Colon (tissue), 2 donors: ENCODE results near the gene AQP4.

ENCODE experiments used
- FAIRE-seq: peaks from 2 replicates; lab custom pipeline; 2012; peaks lifted over from hg19 to GRCh38; lab: Jason Lieb, UNC
- donor health status: control.
- donor health status: control.

Gene AQP4, protein sequence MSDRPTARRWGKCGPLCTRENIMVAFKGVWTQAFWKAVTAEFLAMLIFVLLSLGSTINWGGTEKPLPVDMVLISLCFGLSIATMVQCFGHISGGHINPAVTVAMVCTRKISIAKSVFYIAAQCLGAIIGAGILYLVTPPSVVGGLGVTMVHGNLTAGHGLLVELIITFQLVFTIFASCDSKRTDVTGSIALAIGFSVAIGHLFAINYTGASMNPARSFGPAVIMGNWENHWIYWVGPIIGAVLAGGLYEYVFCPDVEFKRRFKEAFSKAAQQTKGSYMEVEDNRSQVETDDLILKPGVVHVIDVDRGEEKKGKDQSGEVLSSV

DNA sequence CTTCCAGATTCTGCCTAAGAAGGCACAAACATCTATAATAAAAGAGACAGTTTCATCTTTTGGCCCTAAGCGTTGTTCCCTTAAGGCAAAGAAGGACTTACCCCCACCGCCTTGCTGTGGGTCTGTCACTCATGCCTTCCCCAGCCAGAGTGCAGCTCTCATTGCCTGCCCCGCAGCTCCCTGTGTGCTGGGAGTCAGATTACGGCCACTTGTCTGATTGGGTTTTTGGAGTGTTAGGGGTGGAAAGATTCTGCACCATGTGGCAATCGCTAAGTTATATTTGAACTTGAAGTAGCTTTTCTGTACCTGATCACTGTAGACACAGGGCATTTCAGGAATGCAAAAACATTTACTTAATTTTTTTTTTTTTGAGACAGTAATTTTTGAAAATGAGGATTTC, at the start of gene AQP4:
AQP4 (minus strand) TSS at position 151 of the 400 bp plus-strand sequence; CDS start at position 133, 18 bp downstream.
- FAIRE-seq = no peak

GRCh38 chr18:26911840-26912239, 46.3 kb upstream of the AQP4 start:
- no peak for FAIRE-seq

- no peak for FAIRE-seq
These were observed 44.2 kb upstream of the AQP4 start for GRCh38 chr18:26909599-26910290.

GRCh38 chr18:26908906-26909305, 43.4 kb upstream of the AQP4 start:
- no peak for FAIRE-seq

GRCh38 chr18:26902291-26902690, 36.8 kb upstream of the AQP4 start:
- no peak for FAIRE-seq

DNA sequence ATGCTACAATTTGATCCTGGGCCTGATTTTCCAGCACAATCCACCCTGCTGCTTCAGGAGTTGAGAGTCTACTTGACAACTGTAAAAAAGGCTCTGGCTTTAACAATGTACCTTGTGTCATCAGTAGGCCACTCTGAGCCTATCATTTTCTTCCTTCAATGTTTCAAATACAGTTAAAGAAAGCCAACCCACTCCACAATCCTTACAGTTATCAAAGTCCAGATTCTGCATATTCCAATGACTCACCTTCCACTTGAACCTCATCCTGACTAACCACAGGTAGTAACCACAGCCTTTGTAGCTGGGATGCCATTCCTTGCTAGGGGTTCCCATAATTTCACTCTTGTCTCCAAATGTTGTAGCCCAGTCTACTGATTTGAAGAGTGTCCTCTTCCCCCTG, 35.5 kb upstream of the AQP4 start:
- FAIRE-seq = no peak

DNA sequence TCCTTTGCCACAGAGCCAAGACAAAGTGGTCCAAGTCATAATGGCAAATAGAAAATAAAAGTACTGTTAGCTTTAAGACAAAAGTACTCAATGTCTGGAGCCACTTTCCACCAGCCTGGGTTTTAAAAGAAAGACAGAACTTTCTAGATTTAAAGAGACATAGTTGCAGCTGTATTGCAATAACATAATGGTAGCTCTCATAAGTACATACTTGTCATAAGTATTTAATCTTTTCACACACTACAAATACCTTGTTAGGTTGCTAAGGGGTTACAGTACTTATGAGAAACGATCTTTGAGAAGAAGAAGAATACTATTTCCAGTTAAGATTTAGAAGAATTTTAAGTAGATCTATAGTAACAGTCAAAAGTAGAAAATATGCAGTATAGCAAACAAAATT, 28.9 kb upstream of the AQP4 start:
- FAIRE-seq = no peak

- FAIRE-seq = no peak
These were observed 28.5 kb upstream of the AQP4 start for GRCh38 chr18:26893996-26894395.

DNA sequence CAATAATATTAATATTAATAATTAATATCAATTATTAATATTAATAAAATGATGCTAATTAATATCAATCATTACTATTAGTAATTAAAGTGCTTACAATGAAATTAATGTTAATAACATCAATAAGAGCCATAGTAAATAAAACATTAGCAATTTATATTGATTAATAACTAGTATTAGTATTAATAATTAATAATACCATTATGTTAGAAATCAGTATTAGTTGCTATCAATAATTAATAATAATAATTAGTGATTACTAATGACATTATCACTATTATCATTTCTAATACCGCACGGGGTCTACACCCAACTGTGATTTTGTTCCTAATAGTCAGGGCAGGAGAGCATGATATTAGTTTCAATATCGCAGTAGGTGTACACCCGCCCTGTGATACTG, 22.8 kb upstream of the AQP4 start:
- peak; percentile 82 for FAIRE-seq

- no peak for FAIRE-seq
These were observed 9.6 kb upstream of the AQP4 start for GRCh38 chr18:26875040-26875654.

GRCh38 chr18:26874283-26874682, 8.8 kb upstream of the AQP4 start:
- no peak for FAIRE-seq

- FAIRE-seq = no peak
These were observed 4.1 kb upstream of the AQP4 start for GRCh38 chr18:26869640-26870039.

DNA sequence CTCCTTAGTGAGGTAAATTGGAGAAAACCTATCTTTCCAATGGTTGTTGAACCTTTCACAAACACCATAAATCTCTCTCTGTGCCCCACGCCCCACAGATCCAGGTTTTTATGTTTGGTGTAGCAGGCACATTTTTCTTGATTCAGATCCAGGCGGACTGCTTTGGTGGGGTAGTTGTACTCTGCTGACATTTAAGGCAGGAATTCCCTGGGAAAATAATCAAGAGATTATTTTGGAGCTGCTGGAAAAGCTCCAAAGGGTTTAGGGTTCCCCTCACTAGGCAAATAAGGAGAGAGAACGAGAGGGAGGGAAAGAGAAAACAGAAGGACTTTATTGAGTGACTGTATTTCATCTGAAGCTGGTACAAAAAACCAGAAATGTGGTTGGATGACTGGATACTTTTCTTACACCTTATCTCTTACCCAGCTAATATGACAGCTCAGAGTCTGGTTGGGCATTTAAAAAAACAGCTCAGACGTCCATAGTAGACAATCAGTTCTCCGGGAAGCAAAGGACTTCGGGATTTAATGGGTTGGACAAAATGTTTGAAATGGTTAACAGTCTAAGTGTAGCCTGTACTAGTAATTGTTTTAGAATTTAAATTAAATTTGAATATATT, 3.6 kb upstream of the AQP4 start:
- no peak for FAIRE-seq

DNA sequence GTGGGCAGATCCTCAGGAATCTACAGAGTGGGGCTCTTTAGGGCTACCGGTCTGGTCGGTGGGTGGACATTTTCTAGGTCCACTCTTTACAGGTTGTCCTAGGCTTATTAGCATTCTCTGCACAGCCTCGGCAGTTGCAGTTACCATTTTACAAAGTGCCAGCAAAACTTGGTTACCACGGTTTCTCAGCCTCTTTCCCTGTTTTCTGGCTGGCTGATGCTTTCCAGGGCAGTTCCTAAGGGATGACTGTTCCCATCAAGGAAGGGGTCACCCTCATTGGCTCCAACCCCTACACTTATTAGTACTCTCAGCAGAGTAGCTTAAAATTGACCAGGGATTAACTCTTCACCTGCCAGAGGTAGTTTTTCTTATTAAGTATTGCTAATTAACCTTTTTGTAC, 2.0 kb upstream of the AQP4 start:
- no peak for FAIRE-seq

DNA sequence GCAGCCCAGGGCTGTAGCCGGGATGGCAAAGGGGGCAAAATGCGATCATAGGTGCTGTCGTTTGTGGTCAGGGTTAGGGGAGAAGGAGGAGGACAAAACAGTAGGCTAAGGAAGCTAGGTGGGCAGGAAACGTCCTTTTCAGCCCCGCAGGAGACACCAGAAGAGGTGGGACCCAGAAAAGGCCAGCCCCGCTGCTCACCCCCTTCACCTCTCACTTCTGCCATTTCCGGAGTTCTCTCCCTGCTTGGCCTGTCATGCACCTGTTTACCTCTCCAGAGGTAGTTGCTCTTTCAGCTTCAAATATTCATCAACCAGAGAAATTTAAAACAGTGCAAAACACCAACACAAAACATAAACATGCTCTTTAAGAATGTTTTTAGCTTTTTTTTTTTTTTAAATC, 849 bp downstream of the AQP4 start:
- FAIRE-seq = no peak

DNA sequence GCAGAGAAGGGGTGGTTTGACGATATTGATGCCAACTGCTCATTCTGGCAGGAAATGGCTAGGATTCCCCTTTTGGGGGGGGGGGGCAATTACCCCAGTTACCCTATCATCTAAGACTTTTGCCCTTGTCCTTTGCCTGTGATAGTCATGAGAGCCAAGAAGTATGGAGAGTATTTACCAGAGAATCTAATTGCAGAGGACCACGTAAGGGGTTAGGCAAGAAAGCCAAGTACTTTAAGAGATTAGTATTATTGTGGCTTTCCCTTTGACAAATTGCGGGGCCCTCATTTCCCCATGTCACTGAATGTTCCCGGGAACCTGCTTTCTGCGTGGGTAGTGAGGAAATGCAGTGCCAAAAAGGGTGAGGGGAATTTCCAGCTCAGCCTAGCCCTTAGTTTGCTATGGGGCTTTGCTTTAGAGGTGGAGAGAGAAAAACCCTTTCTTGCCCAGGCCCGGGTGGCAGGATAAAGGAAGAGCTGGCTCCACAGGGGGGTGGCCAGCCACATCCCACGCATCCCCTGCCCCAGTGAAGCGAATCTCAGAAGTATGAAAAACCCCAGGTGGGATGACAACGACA, 1.5 kb downstream of the AQP4 start:
- no peak for FAIRE-seq

GRCh38 chr18:26863122-26863879, 2.2 kb downstream of the AQP4 start:
- no peak for FAIRE-seq

DNA sequence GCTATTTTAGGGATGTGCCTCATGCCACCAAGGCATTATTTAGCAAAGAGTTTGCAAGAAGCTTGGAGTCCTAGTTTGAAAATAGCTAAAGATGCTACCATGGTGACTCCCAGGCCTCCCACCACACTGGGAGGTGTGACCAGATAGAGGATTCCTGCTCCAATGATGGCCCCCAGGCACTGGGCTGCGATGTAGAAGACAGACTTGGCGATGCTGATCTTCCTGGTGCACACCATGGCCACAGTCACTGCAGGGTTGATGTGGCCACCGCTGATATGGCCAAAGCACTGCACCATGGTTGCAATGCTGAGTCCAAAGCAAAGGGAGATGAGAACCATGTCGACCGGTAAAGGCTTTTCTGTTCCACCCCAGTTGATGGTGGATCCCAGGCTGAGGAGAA, 3.4 kb downstream of the AQP4 start:
- no peak for FAIRE-seq

- no peak for FAIRE-seq
These were observed 11.1 kb downstream of the AQP4 start for GRCh38 chr18:26854292-26854881.

- no peak for FAIRE-seq
These were observed 12.1 kb downstream of the AQP4 start for GRCh38 chr18:26853401-26853800.

DNA sequence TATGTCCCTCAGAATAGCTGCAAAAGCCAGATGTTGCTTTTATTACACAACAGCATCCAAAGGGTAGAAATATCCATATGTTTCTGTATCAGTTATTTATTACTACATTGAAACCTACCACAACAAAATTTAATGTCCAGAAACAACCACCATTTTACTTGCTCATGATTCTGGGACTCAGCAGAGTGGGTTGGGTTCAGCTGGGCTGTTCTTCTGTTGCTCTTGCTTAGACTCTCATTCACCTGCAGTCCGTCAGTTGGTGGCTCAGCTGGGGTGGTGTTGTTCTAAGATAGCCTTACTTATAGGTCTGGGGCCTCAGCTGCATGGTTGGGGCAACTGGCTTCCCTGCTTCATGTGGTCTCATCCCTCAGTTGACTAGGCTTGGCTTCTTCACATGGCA, 21.7 kb downstream of the AQP4 start:
- no peak for FAIRE-seq
